Caco-2 (cell line): ENCODE data around the gene ENDOV. TPM values are rescaled to one million over a fixed set of nuclear protein-coding genes. Genes with fewer than 3 reads are reported as not detected.
A peak's percentile ranks its signal among the peaks of the same experiment; 100 is the strongest.

Experiments
- BruUV-seq: library from RNA; stranded (reverse); fragments of 400-500 nt; replicated peaks from 2 replicates; lab custom pipeline; 2021; lab: Mats Ljungman, UMichigan
- CTCF ChIA-PET: fragments of 300-600 bp; sonication (Branson Sonifier 250); formaldehyde crosslinking; loops from one replicate; lab custom pipeline; 2022; ENCODE audit warnings: antibody characterized with exemption; lab: Charles Lee
- POLR2A ChIA-PET: fragments of 300-600 bp; sonication (Branson Sonifier 250); formaldehyde crosslinking; loops from one replicate; lab custom pipeline; 2022; ENCODE audit warnings: antibody characterized with exemption; lab: Charles Lee
- DNase-seq, 2 experiments: peaks; one replicate each; pipeline versions ENCODE4 v3.0.0 to v3.0.0-alpha.2; 2020 to 2022
- H3K27me3 ChIP-seq: replicated peaks from 2 replicates; pipeline ENCODE4 v1.6.0; 2011; ENCODE audit warnings: low read length; ENCODE audit not compliant: control insufficient read depth, insufficient read depth
- H3K36me3 ChIP-seq: 2 replicates; pipeline ENCODE4 v1.5.1; 2011; ENCODE audit warnings: low read length; ENCODE audit not compliant: control insufficient read depth, insufficient read depth
- H3K4me1 ChIP-seq: fragments of 250-450 bp; sonication (Bioruptor Pico); 2 replicates; pipeline ENCODE4 v1.5.1; 2020; ENCODE audit warnings: mild to moderate bottlenecking
- H3K4me3 ChIP-seq: 2 replicates; pipeline ENCODE4 v1.5.1; 2011; ENCODE audit warnings: low read depth, mild to moderate bottlenecking, control low read depth, low read length
- H3K9me3 ChIP-seq: fragments of 250-450 bp; sonication (Bioruptor Pico); 2 replicates; pipeline ENCODE4 v1.5.1; 2020; ENCODE audit warnings: mild to moderate bottlenecking, moderate library complexity
- H3K27ac Mint-ChIP-seq: one replicate; pipeline ENCODE4 v1.8.0; 2022; ENCODE audit warnings: mixed read lengths; ENCODE audit not compliant: unreplicated experiment
- H3K27me3 Mint-ChIP-seq: one replicate; pipeline ENCODE4 v1.8.0; 2022; ENCODE audit warnings: mixed read lengths; ENCODE audit not compliant: insufficient read depth, unreplicated experiment
- H3K36me3 Mint-ChIP-seq: one replicate; pipeline ENCODE4 v1.8.0; 2022; ENCODE audit warnings: mild to moderate bottlenecking, mixed read lengths; ENCODE audit not compliant: insufficient read depth, unreplicated experiment
- H3K4me1 Mint-ChIP-seq: one replicate; pipeline ENCODE4 v1.8.0; 2022; ENCODE audit warnings: low read depth, mixed read lengths; ENCODE audit not compliant: unreplicated experiment
- H3K4me3 Mint-ChIP-seq: one replicate; pipeline ENCODE4 v1.8.0; 2022; ENCODE audit warnings: mild to moderate bottlenecking, moderate library complexity, mixed read lengths; ENCODE audit not compliant: unreplicated experiment
- H3K9me3 Mint-ChIP-seq: one replicate; pipeline ENCODE4 v1.8.0; 2022; ENCODE audit warnings: mixed read lengths; ENCODE audit not compliant: unreplicated experiment
- CTCF ChIP-seq, 2 experiments: fragments of 200-600 bp in 1 of 2; IDR thresholded peaks; 1 replicate in 1 of 2; 2 replicates in 1 of 2; pipeline versions ENCODE4 v1.5.1 to v1.8.0; 2011 to 2022; ENCODE audit warnings: antibody characterized with exemption in 1 of 2, control low read depth in 1 of 2, inconsistent platforms in 1 of 2, low read depth in 1 of 2, low read length in 1 of 2, mild to moderate bottlenecking in 1 of 2, moderate library complexity in 1 of 2; ENCODE audit not compliant: insufficient read depth in 1 of 2, severe bottlenecking in 1 of 2, unreplicated experiment in 1 of 2
- intact Hi-C: fragments of 100-400 bp; cut with micrococcal nuclease; formaldehyde crosslinking; loops from one replicate; pipeline ENCODE4 v1.10.0; 2022; ENCODE audit not compliant: unreplicated experiment
- total RNA-seq: library from RNA; stranded (reverse); gene quantifications from 2 replicates; pipeline ENCODE4 v1.2.3, GENCODE V29; 2022

The ENDOV gene
- total RNA-seq, 1 experiment from 2014 or later = 21.5 TPM

- H3K4me1 ChIP-seq = no peaks in the 10 kb centered on the region
- Mint-ChIP-seq H3K9me3 (no peaks in the 10 kb centered on the region), H3K27ac (no peak overlapping the region), H3K27me3 (no peaks in the 10 kb centered on the region), H3K4me3 (no peak overlapping the region), H3K4me1 (no peaks in the 10 kb centered on the region), H3K36me3 (peaks cover 22% of the 10 kb centered on the region)
- no peaks in the 10 kb centered on the region for H3K27me3 ChIP-seq
- ChIA-PET POLR2A (no interaction called here), CTCF (interaction anchor here (0.8 kb wide), 1 partner anchor 34 kb away, joined by 4 read pairs; no protein-coding TSS in a partner anchor)
- peak in 1 of 2 experiments; percentile 21 for DNase-seq
- no peaks in the 10 kb centered on the region for H3K9me3 ChIP-seq
- BruUV-seq = no TSS peak
- no peak overlapping the region for H3K4me3 ChIP-seq
- intact Hi-C loops = no loop called here
- H3K36me3 ChIP-seq = no peaks in the 10 kb centered on the region; the same call in 1 of the 2 replicates
- TF ChIP-seq CTCF (IDR thresholded peaks at IDR 0.05; ENCODE audit: insufficient read depth in 1 of 2, low read depth in 1 of 2, low read length in 1 of 2, severe bottlenecking in 1 of 2, unreplicated experiment in 1 of 2) = no peak
These were observed 40.8 kb upstream of the ENDOV start for GRCh38 chr17:80374039-80374731.

GRCh38 chr17:80374732-80375585 lies 40.0 kb upstream of the ENDOV start:
- no peak overlapping the region for H3K4me3 ChIP-seq
- Mint-ChIP-seq H3K9me3 (no peaks in the 10 kb centered on the region), H3K27me3 (no peaks in the 10 kb centered on the region), H3K36me3 (peaks cover 15% of the 10 kb centered on the region), H3K4me1 (no peaks in the 10 kb centered on the region), H3K27ac (no peak overlapping the region), H3K4me3 (no peak overlapping the region)
- H3K27me3 ChIP-seq = no peaks in the 10 kb centered on the region
- BruUV-seq = no TSS peak
- no peak for TF ChIP-seq CTCF (IDR thresholded peaks at IDR 0.05; ENCODE audit: insufficient read depth in 1 of 2, low read depth in 1 of 2, low read length in 1 of 2, severe bottlenecking in 1 of 2, unreplicated experiment in 1 of 2)
- DNase-seq = no peak
- ChIA-PET POLR2A (no interaction called here), CTCF (interaction anchor here (0.8 kb wide), 1 partner anchor 35 kb away, joined by 4 read pairs; no protein-coding TSS in a partner anchor)
- no peaks in the 10 kb centered on the region for H3K9me3 ChIP-seq
- no peaks in the 10 kb centered on the region; the same call in 1 of the 2 replicates for H3K36me3 ChIP-seq
- intact Hi-C loops = no loop called here
- no peaks in the 10 kb centered on the region for H3K4me1 ChIP-seq

- Mint-ChIP-seq H3K27me3 (no peaks in the 10 kb centered on the region), H3K27ac (no peak overlapping the region), H3K4me1 (no peaks in the 10 kb centered on the region), H3K36me3 (peaks cover 26% of the 10 kb centered on the region), H3K4me3 (no peak overlapping the region), H3K9me3 (no peaks in the 10 kb centered on the region)
- no peaks in the 10 kb centered on the region for H3K9me3 ChIP-seq
- ChIA-PET CTCF (interaction anchor here (0.6 kb wide), 1 partner anchor 573 kb away, joined by 3 read pairs; no protein-coding TSS in a partner anchor), POLR2A (no interaction called here)
- no peaks in the 10 kb centered on the region; the same call in 1 of the 2 replicates for H3K36me3 ChIP-seq
- DNase-seq = peak in 1 of 2 experiments; percentile 19
- BruUV-seq = no TSS peak
- no peak overlapping the region for H3K4me3 ChIP-seq
- no peaks in the 10 kb centered on the region for H3K27me3 ChIP-seq
- TF ChIP-seq CTCF (IDR thresholded peaks at IDR 0.05; ENCODE audit: insufficient read depth in 1 of 2, low read depth in 1 of 2, low read length in 1 of 2, severe bottlenecking in 1 of 2, unreplicated experiment in 1 of 2) = no peak
- intact Hi-C loops = no loop called here
- H3K4me1 ChIP-seq = no peaks in the 10 kb centered on the region
These were observed 38.4 kb upstream of the ENDOV start for GRCh38 chr17:80376531-80376930.
